ENCODE results near the gene CREB5.

CREB5 gene

DNA sequence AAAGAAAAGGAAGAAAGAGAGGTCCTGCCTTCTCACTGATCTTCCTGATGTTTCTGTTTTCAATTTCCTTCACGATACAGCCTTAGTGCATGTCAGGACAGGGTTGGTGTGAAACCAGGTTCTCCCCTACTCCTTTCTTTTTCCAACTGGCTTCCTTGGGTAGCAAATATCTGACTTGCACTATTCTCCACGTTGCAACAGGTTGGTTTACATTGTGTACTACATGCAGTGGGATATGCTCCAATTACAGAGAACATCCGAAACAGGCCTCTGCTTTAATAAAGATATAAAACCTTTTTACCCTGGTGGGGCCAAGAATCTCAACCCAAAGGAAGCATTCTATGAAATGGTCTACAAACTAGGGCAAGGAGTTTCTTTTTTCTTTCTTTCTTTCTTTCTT, 16.9 kb upstream of the CREB5 start:
- Histone ChIP-seq H3K4me1 (ENCODE audit: insufficient read depth, low read length, poor library complexity, severe bottlenecking) (peaks cover 12% of the 10 kb centered on the region), H3K9ac (ENCODE audit: low read depth, low read length, poor library complexity, severe bottlenecking) (no peak overlapping the region), H3K4me3 (ENCODE audit: low read length, poor library complexity, severe bottlenecking) (no peak overlapping the region), H3K4me2 (ENCODE audit: low read depth, low read length, poor library complexity, severe bottlenecking) (no peak overlapping the region), H3K27me3 (ENCODE audit: insufficient read depth, low read length, poor library complexity, severe bottlenecking) (no peaks in the 10 kb centered on the region), H2AFZ (ENCODE audit: low read length) (no peak overlapping the region), H4K20me1 (ENCODE audit: insufficient read depth, low read length, poor library complexity, severe bottlenecking) (no peaks in the 10 kb centered on the region), H3K9me3 (ENCODE audit: insufficient read depth, low read depth, low read length) (no peaks in the 10 kb centered on the region), H3K36me3 (ENCODE audit: insufficient read depth, low read length) (no peaks in the 10 kb centered on the region), H3K9me2 (replicated peaks; ENCODE audit: low read depth, low read length) (no peaks in the 10 kb centered on the region), H3K79me2 (ENCODE audit: insufficient read depth, low read length) (no peaks in the 10 kb centered on the region), H3F3A (ENCODE audit: low read depth) (no peaks in the 10 kb centered on the region)
- TF ChIP-seq, protein P1, sequence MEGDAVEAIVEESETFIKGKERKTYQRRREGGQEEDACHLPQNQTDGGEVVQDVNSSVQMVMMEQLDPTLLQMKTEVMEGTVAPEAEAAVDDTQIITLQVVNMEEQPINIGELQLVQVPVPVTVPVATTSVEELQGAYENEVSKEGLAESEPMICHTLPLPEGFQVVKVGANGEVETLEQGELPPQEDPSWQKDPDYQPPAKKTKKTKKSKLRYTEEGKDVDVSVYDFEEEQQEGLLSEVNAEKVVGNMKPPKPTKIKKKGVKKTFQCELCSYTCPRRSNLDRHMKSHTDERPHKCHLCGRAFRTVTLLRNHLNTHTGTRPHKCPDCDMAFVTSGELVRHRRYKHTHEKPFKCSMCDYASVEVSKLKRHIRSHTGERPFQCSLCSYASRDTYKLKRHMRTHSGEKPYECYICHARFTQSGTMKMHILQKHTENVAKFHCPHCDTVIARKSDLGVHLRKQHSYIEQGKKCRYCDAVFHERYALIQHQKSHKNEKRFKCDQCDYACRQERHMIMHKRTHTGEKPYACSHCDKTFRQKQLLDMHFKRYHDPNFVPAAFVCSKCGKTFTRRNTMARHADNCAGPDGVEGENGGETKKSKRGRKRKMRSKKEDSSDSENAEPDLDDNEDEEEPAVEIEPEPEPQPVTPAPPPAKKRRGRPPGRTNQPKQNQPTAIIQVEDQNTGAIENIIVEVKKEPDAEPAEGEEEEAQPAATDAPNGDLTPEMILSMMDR (conservative IDR thresholded peaks at IDR 0.05; ENCODE audit: low read length) = no peak
- TF ChIP-seq EZH2phosphoT487 (IDR thresholded peaks at IDR 0.05; ENCODE audit: borderline replicate concordance) = no peak

DNA sequence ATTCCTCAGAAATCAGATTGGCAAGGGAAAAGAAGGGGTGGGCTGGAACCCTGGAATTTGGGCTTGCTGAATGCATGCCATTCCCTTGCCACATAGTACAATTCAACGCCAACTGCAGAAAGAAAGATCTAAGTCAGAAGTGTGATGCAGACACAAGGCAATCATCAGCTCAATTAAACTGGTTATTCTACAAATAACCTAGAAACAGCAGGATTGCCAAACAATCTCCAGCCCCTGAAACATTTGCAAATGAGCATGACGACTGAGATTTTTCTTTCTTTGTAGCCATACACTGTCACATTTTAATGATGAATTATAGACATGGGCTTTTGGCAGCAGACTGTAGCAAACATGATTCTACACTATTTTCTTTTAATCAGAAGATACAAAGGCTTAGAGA, 16.5 kb upstream of the CREB5 start:
- H3F3A ChIP-seq (ENCODE audit: low read depth) = no peaks in the 10 kb centered on the region
- H3K9ac ChIP-seq (ENCODE audit: low read depth, low read length, poor library complexity, severe bottlenecking) = no peak overlapping the region
- no peaks in the 10 kb centered on the region for H3K79me2 ChIP-seq (ENCODE audit: insufficient read depth, low read length)
- H3K27me3 ChIP-seq (ENCODE audit: insufficient read depth, low read length, poor library complexity, severe bottlenecking) = no peaks in the 10 kb centered on the region
- no peak overlapping the region for H3K4me3 ChIP-seq (ENCODE audit: low read length, poor library complexity, severe bottlenecking)
- no peaks in the 10 kb centered on the region for H3K36me3 ChIP-seq (ENCODE audit: insufficient read depth, low read length)
- H3K9me3 ChIP-seq (ENCODE audit: insufficient read depth, low read depth, low read length) = no peaks in the 10 kb centered on the region
- no peak overlapping the region for H3K4me2 ChIP-seq (ENCODE audit: low read depth, low read length, poor library complexity, severe bottlenecking)
- H2AFZ ChIP-seq (ENCODE audit: low read length) = no peak overlapping the region
- no peaks in the 10 kb centered on the region for H4K20me1 ChIP-seq (ENCODE audit: insufficient read depth, low read length, poor library complexity, severe bottlenecking)
- peaks cover 12% of the 10 kb centered on the region for H3K4me1 ChIP-seq (ENCODE audit: insufficient read depth, low read length, poor library complexity, severe bottlenecking)
- TF ChIP-seq EZH2phosphoT487 (IDR thresholded peaks at IDR 0.05; ENCODE audit: borderline replicate concordance) = no peak
- TF ChIP-seq, protein P1 (conservative IDR thresholded peaks at IDR 0.05; ENCODE audit: low read length) = no peak
- no peaks in the 10 kb centered on the region for H3K9me2 ChIP-seq (replicated peaks; ENCODE audit: low read depth, low read length)

DNA sequence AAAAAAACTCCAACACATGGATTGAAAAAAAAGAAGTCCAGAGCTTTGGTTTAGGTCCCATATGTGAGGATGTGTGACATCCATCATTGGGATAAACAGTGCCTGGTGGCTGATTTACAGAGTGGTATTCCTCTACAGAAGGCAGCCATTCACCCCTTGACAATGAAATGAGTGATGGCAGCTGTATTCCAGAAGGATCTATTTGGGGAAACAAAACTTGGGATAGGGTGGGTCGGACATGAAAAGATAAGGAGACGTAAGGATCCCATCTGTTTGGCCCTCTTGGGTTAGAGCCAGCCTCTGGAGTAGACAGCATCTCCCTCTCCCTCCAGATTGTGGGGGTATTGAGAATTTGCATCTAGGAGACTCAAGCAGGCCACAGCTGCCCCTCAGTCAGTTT, 15.2 kb upstream of the CREB5 start:
- Histone ChIP-seq H3K79me2 (ENCODE audit: insufficient read depth, low read length) (no peaks in the 10 kb centered on the region), H4K20me1 (ENCODE audit: insufficient read depth, low read length, poor library complexity, severe bottlenecking) (no peaks in the 10 kb centered on the region), H3K9me3 (ENCODE audit: insufficient read depth, low read depth, low read length) (no peaks in the 10 kb centered on the region), H3K36me3 (ENCODE audit: insufficient read depth, low read length) (no peaks in the 10 kb centered on the region), H3K27me3 (ENCODE audit: insufficient read depth, low read length, poor library complexity, severe bottlenecking) (no peaks in the 10 kb centered on the region), H3K4me3 (ENCODE audit: low read length, poor library complexity, severe bottlenecking) (no peak overlapping the region), H3K9ac (ENCODE audit: low read depth, low read length, poor library complexity, severe bottlenecking) (no peak overlapping the region), H3K4me1 (ENCODE audit: insufficient read depth, low read length, poor library complexity, severe bottlenecking) (peaks cover 12% of the 10 kb centered on the region), H3F3A (ENCODE audit: low read depth) (no peaks in the 10 kb centered on the region), H3K9me2 (replicated peaks; ENCODE audit: low read depth, low read length) (no peaks in the 10 kb centered on the region), H2AFZ (ENCODE audit: low read length) (no peak overlapping the region), H3K4me2 (ENCODE audit: low read depth, low read length, poor library complexity, severe bottlenecking) (no peak overlapping the region)
- TF ChIP-seq, protein P1 (conservative IDR thresholded peaks at IDR 0.05; ENCODE audit: low read length) = no peak
- TF ChIP-seq EZH2phosphoT487 (IDR thresholded peaks at IDR 0.05; ENCODE audit: borderline replicate concordance) = no peak

Measured in Loucy (cell line).